ENCODE measurements around the gene OTOS. TPM values are rescaled to one million over a fixed set of nuclear protein-coding genes. Genes with fewer than 3 reads are reported as not detected.

Gene OTOS
- 0.41 TPM for total RNA-seq

DNA sequence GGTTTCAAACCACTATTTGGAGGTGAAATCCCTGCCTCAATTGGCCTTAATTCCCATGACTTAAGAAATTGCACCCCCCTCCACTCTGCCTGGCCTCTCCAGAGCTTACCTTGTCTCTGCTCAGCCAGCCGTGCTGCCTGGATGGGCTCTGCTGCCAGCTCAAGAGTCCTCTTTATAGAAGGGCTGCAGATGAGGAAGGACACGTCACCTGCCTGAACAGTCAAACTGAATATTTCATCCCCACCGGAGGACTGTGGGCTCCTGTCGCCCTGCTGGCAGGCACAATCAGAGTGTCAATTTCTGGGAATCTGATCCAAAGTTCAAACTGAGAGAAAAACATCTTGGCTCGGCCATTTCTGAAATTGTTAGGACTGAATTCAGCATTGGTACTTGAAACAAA, at the start of gene OTOS:
OTOS (minus strand) TSS at position 148 of the 400 bp plus-strand sequence. CDS start 332 bp downstream, outside the sequence.
- FAIRE-seq = no peak
- DNase-seq (ENCODE audit: low spot score in 2 of 2) = no peak

DNA sequence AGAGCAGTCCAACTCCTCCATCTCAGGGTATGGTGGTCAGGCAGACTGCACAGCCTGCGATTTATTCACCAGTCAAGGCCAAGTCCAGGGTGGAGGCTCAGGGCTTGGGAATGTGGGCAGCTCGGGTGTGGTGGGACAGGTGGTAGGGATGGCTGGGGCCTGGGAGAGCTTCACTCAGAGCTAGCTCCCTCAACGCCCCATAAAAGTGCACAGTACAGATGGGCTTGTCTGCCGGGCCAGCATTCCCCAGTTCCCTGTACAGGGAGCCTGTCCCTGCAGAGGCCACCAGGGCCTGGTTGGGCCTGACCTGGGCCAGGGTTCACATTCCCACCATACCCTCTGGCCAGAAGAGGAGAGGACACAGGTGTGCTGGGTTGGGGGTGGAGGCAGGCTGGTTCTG, 49.2 kb upstream of the OTOS start:
- DNase-seq (ENCODE audit: low spot score in 2 of 2) (no peak), FAIRE-seq (no peak)

DNA sequence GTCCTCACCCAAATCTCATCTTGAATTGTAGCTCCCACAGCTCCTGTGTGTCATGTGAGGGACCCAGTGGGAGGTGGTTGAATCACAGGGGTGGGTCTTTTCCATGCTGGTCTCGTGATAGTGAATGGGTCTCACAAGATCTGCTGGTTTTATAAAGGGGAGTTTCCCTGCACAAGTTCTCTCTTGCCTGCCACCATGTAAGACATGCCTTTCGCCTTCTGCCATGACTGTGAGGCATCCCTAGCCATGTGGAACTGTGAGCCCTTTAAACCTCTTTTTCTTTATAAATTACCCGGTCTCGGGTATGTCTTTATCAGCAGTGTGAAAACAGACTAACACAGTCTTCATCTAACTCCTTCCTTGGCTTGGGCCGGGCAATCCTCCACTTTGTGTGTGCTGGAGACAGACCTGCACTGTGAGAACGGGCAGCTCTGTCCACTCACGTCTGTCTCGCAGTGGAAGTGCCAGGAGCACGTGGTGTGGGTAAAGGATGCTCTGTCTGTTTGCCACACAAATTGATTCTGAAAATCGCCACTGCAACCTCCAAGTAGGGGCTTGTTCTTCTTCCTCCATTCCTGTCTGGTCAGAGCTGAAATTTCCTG, 47.6 kb upstream of the OTOS start:
- no peak for FAIRE-seq
- no peak for DNase-seq (ENCODE audit: low spot score in 2 of 2)

- DNase-seq (ENCODE audit: low spot score in 2 of 2) = no peak
- no peak for FAIRE-seq
These were observed 45.8 kb upstream of the OTOS start for GRCh38 chr2:240186191-240186725.

DNA sequence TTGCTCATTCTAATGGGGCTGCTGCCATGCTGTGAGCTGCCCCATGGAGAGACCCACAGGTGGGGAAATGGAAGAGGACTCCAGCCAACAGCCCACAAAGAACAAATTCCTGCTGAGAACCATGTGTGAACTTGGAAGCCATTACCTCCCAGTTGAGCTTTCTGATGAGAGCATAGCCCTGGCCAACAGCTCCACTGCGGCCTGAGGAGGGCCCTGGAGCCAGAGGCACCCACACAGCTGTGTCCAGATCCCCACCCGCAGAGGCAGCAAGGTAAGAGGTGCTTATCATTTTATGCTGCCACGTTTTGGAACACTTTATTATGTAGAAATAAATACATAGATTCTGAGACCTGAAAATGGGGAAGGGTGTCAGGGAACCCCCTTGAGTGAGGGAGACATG, 44.2 kb upstream of the OTOS start:
- FAIRE-seq (no peak), DNase-seq (ENCODE audit: low spot score in 2 of 2) (no peak)

GRCh38 chr2:240183875-240184590, 43.6 kb upstream of the OTOS start:
- DNase-seq (ENCODE audit: low spot score in 2 of 2) (no peak), FAIRE-seq (no peak)

- FAIRE-seq = no peak
- DNase-seq (ENCODE audit: low spot score in 2 of 2) = no peak
These were observed 42.8 kb upstream of the OTOS start for GRCh38 chr2:240183006-240183874.

GRCh38 chr2:240182476-240182875, 42.0 kb upstream of the OTOS start:
- DNase-seq (ENCODE audit: low spot score in 2 of 2) (no peak), FAIRE-seq (no peak)

- no peak for DNase-seq (ENCODE audit: low spot score in 2 of 2)
These were observed 41.5 kb upstream of the OTOS start for GRCh38 chr2:240182001-240182400.

GRCh38 chr2:240179941-240180666, 39.6 kb upstream of the OTOS start:
- no peak for DNase-seq (ENCODE audit: low spot score in 2 of 2)
- no peak for FAIRE-seq

More at GRCh38 chr2:240182001-240182400, 41.5 kb upstream of the OTOS start:
- FAIRE-seq = no peak

DNA sequence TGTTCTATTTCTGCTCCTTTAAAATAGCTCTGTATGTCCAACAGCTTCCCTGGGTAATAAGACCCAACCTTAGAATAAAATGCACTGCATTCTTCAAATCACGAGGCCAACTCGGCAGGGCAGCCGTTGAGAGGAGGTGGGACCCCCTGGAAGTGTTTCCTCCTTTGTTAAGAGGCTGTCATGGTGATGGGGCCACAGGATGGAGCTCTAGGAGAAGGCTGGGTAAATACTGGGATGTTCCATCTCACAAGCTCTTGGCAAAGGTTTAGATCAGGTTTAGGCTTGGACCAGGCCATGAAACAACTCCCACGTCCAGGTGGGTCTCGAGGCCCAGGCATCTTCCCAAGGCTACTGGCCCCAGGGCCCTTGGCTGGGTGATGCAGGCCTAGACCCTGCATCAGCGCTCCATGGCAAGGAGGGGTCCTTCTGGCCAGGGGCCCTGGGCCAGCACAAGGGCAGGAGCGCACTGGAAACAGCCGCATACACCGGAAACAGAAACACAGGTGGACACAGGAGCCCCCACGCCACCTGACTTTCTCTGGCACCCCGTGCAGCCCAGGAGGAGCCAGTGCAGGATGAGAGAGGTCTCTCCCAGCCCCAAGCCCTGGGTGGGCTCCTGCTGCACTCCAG, 38.8 kb upstream of the OTOS start:
- FAIRE-seq = no peak
- DNase-seq (ENCODE audit: low spot score in 2 of 2) = no peak

DNA sequence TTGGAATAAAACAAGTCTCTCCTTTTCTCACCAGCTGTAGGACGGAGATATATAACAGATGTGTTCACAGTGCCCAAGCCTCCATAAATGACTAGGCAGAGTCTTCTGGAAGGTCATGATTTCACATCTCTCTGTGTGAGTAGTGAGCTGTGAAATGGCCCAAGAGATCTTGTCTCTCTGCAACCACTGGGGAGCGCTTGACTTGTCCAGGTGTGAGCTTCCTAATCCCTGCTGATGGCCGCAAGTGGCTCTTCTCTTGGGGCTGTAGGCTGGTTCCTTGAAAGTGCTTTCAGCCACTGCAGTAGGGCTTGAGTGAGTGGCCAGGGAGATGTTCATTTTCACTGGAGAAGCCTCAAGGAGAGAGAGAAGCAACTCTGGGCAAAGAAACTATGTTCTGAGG, 38.1 kb upstream of the OTOS start:
- FAIRE-seq (no peak), DNase-seq (ENCODE audit: low spot score in 2 of 2) (no peak)

GRCh38 chr2:240174496-240174895, 34.0 kb upstream of the OTOS start:
- DNase-seq (ENCODE audit: low spot score in 2 of 2) (no peak), FAIRE-seq (no peak)

GRCh38 chr2:240172071-240172895, 31.8 kb upstream of the OTOS start:
- no peak for FAIRE-seq
- DNase-seq (ENCODE audit: low spot score in 2 of 2) = no peak

DNA sequence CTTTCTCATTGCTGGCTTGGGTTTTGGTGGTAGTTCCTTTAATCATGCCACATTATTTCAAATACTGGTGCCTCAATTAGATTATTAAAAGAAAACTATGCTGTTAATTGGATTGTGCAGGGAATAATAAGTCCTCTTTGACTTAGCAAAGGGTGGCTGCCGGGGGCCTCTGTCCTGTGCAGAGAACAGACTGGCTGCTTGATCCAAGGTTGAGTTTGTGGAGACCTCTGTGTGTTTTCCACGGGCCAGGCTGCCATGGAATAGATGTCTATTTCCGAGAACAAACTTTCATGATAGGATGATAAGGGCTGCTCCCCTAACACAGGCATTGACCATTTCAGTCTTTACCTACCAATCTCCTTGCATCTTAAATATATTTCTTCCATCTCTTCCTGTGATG, 30.4 kb upstream of the OTOS start:
- FAIRE-seq (no peak), DNase-seq (ENCODE audit: low spot score in 2 of 2) (no peak)

DNA sequence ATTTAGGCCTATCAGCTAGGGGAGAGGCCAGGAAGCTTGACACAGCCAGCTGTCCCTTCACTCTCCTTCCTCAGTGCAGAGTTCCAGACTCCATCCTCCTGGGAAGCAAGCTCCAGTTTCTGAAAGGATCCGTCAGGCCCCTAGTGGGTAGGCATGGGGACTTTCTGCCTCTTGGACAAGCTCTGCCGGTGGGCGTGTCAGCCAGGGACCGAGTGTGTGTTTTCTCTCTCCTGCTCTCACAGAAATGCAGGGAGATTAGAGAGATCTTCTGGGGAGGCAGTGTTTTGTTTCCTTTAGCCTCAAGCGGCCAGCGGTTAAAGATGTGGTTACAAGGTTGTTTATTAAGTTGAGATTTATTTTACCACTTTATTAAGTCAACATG, 29.9 kb upstream of the OTOS start:
- no peak for FAIRE-seq
- DNase-seq (ENCODE audit: low spot score in 2 of 2) = no peak

DNA sequence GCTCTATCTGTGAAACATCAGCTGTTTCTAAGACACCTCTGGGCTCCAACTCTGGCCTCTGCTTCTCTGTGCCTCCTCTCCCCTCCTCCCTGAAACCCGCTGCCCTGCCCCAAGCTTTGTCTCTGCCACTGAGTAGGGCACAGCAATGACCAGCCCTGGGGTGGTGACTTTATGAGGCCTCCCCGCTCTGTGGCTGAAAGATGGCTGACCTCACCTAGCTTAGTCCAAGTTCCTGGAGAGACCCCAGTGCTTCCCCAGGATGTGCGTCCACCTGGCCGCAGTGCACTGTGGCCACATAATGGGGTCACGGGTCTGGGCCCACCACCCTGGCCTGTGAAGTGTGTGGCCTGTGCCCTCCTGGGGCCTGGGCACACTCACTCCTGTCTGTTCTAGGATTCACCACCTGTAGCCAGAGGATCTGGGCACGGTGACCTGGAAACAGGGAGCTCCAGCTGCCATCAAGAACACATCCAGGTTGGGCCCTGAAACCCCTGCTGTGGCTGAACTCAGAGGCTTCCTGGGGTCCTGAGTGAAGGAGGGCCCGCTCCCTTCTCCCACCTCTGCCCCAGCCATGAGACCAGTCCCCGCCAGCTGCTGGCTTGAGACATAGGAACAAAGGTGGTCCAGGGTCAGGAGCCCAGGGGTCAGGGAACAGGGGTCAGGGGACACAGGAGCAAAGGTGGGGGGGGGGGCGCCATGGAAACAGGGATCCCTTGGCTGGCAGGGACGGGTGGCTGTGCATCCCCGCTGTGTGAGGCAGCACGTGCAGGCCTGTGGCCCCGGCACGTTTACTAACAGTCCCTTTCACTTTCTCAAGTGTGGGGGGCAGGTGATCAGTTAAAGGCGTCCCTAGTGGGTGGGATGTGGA, 29.3 kb upstream of the OTOS start:
- DNase-seq (ENCODE audit: low spot score in 2 of 2) (no peak), FAIRE-seq (no peak)

All from frontal cortex (tissue), 4 donors.